Hepatocyte (in vitro differentiated cells): ENCODE results near the gene NEK10.

Experiments used
- EZH2 ChIP-seq: fragments of 200-600 bp; sonication (generic); IDR thresholded peaks from 2 replicates; pipeline ENCODE4 v1.6.1; 2016; ENCODE audit warnings: antibody characterized with exemption, mild to moderate bottlenecking, borderline replicate concordance
- EZH2phosphoT487 ChIP-seq: fragments of 200-600 bp; sonication (generic); IDR thresholded peaks from one replicate; pipeline ENCODE4 v1.6.1; 2018; ENCODE audit warnings: antibody characterized with exemption, mild to moderate bottlenecking, low read depth, moderate library complexity; ENCODE audit not compliant: unreplicated experiment, severe bottlenecking
- TF ChIP-seq, protein P1 (sequence below): fragments of 200-600 bp; sonication (generic); IDR thresholded peaks from 2 replicates; pipeline ENCODE4 v1.5.1; 2016; ENCODE audit warnings: antibody characterized with exemption, mild to moderate bottlenecking; ENCODE audit not compliant: poor library complexity

DNA sequence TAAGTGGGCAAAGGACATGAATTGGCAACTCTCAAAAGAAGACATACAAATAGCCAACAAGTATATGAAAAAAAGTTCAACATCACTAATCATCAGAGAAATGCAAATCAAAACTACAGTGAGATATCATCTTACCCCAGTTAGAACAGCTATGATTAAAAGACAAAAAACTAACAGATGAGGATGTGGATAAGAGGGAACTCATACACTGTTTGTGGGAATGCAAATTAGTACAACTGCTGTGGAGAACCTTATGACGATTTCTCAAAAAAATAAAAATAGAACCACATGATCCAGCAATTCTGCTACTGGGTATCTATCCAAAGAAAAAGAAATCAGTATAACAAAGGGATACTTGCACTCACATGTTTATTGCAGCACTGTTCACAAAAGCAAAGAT, 28.6 kb downstream of the NEK10 start:
- TF ChIP-seq, protein P1, sequence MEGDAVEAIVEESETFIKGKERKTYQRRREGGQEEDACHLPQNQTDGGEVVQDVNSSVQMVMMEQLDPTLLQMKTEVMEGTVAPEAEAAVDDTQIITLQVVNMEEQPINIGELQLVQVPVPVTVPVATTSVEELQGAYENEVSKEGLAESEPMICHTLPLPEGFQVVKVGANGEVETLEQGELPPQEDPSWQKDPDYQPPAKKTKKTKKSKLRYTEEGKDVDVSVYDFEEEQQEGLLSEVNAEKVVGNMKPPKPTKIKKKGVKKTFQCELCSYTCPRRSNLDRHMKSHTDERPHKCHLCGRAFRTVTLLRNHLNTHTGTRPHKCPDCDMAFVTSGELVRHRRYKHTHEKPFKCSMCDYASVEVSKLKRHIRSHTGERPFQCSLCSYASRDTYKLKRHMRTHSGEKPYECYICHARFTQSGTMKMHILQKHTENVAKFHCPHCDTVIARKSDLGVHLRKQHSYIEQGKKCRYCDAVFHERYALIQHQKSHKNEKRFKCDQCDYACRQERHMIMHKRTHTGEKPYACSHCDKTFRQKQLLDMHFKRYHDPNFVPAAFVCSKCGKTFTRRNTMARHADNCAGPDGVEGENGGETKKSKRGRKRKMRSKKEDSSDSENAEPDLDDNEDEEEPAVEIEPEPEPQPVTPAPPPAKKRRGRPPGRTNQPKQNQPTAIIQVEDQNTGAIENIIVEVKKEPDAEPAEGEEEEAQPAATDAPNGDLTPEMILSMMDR = no peak
- TF ChIP-seq EZH2phosphoT487 (no peak), EZH2 (no peak)
